ENCODE results near the gene NDUFA1. TPM values are rescaled to one million over a fixed set of nuclear protein-coding genes. Genes with fewer than 3 reads are reported as not detected.

NDUFA1 gene
- total RNA-seq, 2 donors from 2014 or later: 30.5 to 41.1 TPM

DNA sequence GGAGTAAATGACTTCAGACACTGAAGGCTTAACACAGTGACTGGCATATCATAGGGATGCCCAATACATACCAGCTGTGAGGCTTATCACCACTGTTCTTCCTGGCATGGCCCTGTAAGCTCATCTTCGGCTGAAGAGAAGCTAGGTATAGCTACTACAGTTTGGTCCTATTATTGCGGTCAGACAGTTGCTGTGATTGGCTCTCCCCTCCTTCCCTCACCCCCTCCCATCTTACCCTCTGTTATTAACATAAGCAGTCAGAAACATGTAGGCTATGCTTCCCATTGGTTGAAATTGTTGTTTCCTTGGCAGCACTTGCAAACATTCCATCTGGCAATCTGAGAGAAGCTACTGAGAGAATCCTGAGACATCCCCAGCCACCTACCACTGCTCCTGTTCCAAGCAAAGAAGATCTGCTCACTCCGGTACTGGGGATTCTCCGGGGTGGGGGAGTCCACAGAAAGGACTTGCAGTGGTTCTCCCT lies 24.3 kb downstream of the NDUFA1 start, which contains the start of gene AKAP14:
TSS of gene AKAP14 (plus strand) at position 51 of the 484 bp plus-strand sequence. CDS start 7,331 bp downstream, outside the sequence.
- no peak within 1 kb of the TSS for H3K27ac ChIP-seq
- no peaks in the 10 kb centered on the region for H3K4me1 ChIP-seq (ENCODE audit: control insufficient read depth in 1 of 2, low read depth in 2 of 2)
- H3K27me3 ChIP-seq (replicated peaks; ENCODE audit: insufficient read depth): no peaks in the 10 kb centered on the region
- no peak for ATAC-seq (ENCODE audit: insufficient number of reproducible peaks, low FRiP score, low read depth)
- DNase-seq (ENCODE audit: low spot score): no peak
- no peak within 1 kb of the TSS for H3K4me3 ChIP-seq
- TF ChIP-seq, protein P1, sequence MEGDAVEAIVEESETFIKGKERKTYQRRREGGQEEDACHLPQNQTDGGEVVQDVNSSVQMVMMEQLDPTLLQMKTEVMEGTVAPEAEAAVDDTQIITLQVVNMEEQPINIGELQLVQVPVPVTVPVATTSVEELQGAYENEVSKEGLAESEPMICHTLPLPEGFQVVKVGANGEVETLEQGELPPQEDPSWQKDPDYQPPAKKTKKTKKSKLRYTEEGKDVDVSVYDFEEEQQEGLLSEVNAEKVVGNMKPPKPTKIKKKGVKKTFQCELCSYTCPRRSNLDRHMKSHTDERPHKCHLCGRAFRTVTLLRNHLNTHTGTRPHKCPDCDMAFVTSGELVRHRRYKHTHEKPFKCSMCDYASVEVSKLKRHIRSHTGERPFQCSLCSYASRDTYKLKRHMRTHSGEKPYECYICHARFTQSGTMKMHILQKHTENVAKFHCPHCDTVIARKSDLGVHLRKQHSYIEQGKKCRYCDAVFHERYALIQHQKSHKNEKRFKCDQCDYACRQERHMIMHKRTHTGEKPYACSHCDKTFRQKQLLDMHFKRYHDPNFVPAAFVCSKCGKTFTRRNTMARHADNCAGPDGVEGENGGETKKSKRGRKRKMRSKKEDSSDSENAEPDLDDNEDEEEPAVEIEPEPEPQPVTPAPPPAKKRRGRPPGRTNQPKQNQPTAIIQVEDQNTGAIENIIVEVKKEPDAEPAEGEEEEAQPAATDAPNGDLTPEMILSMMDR (IDR thresholded peaks at IDR 0.05): no peak
- H3K9me3 ChIP-seq: no peaks in the 10 kb centered on the region
- no peaks in the 10 kb centered on the region for H3K36me3 ChIP-seq

DNA sequence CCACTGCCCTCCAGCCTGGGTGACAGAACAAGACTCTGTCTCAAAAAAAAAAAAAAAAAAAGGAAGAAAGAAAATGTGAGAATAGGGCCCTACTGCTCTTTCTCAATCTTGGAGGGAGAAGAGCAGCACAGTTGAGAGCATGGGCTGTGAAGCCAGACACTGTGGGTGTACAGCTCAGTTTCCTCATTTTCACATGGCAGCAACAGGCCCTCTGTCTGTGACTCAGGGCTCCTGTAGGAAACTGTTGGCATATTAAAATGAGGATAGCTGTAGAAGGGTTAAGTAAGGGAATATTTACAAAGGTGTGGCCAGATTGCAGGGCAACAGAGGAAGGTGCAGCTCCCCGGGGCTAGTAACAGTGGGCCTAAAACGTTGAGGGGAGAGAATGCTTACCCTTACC lies 27.5 kb downstream of the NDUFA1 start:
- ATAC-seq (ENCODE audit: insufficient number of reproducible peaks, low FRiP score, low read depth) (no peak), DNase-seq (ENCODE audit: low spot score) (no peak)
- Histone ChIP-seq H3K27ac (no peak overlapping the region), H3K4me3 (no peak overlapping the region), H3K9me3 (no peaks in the 10 kb centered on the region), H3K27me3 (replicated peaks; ENCODE audit: insufficient read depth) (no peaks in the 10 kb centered on the region), H3K36me3 (no peaks in the 10 kb centered on the region), H3K4me1 (ENCODE audit: control insufficient read depth in 1 of 2, low read depth in 2 of 2) (no peaks in the 10 kb centered on the region)
- TF ChIP-seq, protein P1 (IDR thresholded peaks at IDR 0.05): no peak

DNA sequence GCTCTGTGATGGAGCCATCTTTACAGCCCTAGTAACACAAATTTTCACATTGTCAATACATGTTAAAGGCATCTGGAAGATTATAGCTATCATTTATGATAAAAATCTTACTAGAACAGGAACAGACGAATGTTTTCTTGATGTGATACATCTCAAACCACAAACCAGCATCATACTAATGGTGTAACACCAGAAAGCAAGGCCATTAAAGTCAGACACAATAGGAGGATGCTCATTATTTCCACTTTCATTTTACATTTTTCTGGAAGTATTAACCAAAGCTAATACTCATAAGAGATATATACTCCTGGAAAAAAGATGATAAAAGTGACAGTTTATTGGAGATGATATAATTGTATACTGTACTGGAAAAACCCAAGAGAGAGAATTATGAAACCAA lies 29.3 kb downstream of the NDUFA1 start:
- Histone ChIP-seq H3K4me3 (no peak overlapping the region), H3K9me3 (no peaks in the 10 kb centered on the region), H3K36me3 (no peaks in the 10 kb centered on the region), H3K27ac (no peak overlapping the region), H3K27me3 (replicated peaks; ENCODE audit: insufficient read depth) (no peaks in the 10 kb centered on the region), H3K4me1 (ENCODE audit: control insufficient read depth in 1 of 2, low read depth in 2 of 2) (no peaks in the 10 kb centered on the region)
- ATAC-seq (ENCODE audit: insufficient number of reproducible peaks, low FRiP score, low read depth): no peak
- DNase-seq (ENCODE audit: low spot score): no peak
- TF ChIP-seq, protein P1 (IDR thresholded peaks at IDR 0.05): no peak

DNA sequence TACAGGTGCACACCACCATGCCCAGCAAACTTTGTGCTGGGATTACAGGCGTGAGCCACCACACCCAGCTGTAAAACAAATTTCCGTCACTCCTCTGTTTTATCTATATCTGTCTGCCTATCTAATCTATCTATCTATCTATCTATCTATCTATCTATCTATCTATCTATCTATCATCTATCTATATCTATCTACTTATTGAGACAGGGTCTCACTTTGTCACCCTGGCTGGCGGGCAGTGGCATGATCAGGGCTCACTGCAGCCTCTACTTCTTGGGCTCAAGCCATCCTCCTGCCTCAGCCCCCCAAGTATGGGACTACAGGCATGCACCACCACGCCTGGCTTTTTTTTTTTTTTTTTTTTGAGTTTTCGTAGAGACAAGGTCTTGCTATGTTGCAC lies 44.7 kb downstream of the NDUFA1 start:
- DNase-seq (ENCODE audit: low spot score) (no peak), ATAC-seq (ENCODE audit: insufficient number of reproducible peaks, low FRiP score, low read depth) (no peak)
- Histone ChIP-seq H3K4me1 (ENCODE audit: control insufficient read depth in 1 of 2, low read depth in 2 of 2) (no peaks in the 10 kb centered on the region), H3K9me3 (no peaks in the 10 kb centered on the region), H3K36me3 (no peaks in the 10 kb centered on the region), H3K4me3 (no peak overlapping the region), H3K27me3 (replicated peaks; ENCODE audit: insufficient read depth) (no peaks in the 10 kb centered on the region), H3K27ac (no peak overlapping the region)
- TF ChIP-seq, protein P1 (IDR thresholded peaks at IDR 0.05): no peak

DNA sequence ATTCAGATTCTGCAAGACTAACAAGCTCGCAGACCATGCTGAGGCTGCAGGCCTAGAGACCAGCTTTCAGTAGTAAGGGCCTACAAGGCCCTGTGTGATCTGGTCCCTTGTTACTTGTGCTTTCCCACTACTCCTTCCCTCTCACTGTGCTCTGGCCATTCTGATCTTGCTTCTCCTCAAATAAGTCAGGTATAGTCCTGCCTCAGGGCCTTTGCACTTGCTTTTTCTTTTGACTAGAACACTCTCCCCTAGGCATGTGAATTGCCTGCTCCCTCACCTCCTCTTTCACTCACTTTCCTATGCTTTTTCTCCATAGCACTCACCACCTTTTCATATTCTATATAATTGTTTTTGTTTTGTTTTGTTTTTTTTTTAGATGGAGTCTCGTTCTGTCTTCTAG lies 46.2 kb downstream of the NDUFA1 start:
- H3K9me3 ChIP-seq: no peaks in the 10 kb centered on the region
- H3K27ac ChIP-seq: no peak overlapping the region
- no peaks in the 10 kb centered on the region for H3K27me3 ChIP-seq (replicated peaks; ENCODE audit: insufficient read depth)
- no peaks in the 10 kb centered on the region for H3K4me1 ChIP-seq (ENCODE audit: control insufficient read depth in 1 of 2, low read depth in 2 of 2)
- TF ChIP-seq, protein P1 (IDR thresholded peaks at IDR 0.05): no peak
- no peak for ATAC-seq (ENCODE audit: insufficient number of reproducible peaks, low FRiP score, low read depth)
- DNase-seq (ENCODE audit: low spot score): no peak
- H3K4me3 ChIP-seq: no peak overlapping the region
- H3K36me3 ChIP-seq: no peaks in the 10 kb centered on the region
